LNCAP (cell line): ENCODE measurements around the gene RAB38.

Experiments used
- CTCF ChIP-seq: fragments of 450-650 bp; IDR thresholded peaks from 2 replicates; pipeline ENCODE4 v1.5.1; 2017; ENCODE audit warnings: mild to moderate bottlenecking

RAB38 gene

GRCh38 chr11:88181776-88182175 is 6.5 kb upstream of the RAB38 start:
- no peak for TF ChIP-seq CTCF

DNA sequence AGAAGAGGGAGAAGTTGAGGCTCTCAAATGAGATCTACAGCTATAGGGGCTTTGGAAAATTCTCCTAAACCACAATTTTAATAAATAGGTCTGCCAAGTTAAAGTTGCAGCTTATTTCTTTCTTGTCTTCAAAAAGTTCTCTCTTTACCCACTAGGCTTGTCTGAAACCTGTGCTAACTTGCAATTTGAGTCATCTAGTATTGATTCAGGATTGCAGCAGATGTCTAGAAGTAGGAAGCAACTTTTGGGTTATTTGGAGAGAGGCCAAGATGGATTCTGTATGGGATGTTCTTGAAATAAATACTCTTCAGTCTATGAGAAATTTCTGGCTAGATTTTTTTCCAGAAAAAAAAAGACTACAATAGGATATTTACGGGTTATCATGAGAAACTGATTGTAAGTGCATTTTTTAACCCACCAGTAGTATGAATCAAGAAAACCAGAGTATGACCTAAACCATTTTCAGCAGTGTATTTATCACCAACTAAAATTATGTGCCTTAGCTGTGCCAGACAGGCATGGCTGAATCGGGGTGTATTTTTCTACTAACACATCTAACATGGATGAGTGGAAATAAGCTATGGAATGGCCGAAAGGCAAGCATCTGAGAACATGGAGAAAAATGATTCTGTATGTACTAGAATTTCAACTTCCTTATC is 4.9 kb upstream of the RAB38 start:
- no peak for TF ChIP-seq CTCF

DNA sequence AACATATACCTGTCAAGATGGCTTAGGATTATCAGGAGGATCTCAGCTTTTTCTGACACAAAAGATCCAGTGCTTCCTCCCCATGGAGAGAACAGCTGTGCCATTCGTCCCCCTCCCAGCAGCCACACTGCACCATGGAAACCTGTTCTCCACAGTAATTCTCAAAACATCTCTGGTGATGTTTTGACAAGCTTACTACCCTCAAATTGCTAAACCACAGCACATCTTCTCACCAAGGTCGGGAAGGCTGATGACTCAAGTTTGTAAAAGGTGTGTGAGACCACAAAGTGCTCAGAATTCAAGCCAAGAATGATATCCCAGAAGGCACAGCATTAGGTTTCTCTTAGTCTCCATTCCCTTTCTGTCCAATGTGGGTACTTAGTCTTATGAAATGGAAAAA is 3.9 kb upstream of the RAB38 start:
- no peak for TF ChIP-seq CTCF

GRCh38 chr11:88178191-88178590 is 2.9 kb upstream of the RAB38 start:
- no peak for TF ChIP-seq CTCF

GRCh38 chr11:88175569-88176075 is 379 bp upstream of the RAB38 start:
- TF ChIP-seq CTCF = no peak

DNA sequence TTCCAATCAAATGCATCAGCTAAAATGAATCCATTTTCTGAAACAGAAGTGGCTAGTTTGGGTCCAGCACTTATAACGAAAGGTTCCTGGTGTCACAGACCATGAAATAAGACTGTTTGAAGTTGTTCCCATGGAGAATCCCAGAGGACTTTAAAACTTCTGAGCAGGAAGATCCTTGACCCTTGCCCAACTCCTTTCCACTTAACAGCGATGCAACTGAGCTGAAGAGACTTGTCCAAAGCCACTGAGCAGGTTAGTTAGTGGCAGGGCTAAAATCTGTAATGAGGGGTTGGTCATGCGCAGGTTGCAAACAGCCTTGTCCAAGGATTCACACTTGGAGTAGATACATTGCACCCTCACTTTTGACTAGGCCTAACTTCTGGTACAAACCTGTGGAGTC is 1.3 kb downstream of the RAB38 start:
- TF ChIP-seq CTCF = no peak

DNA sequence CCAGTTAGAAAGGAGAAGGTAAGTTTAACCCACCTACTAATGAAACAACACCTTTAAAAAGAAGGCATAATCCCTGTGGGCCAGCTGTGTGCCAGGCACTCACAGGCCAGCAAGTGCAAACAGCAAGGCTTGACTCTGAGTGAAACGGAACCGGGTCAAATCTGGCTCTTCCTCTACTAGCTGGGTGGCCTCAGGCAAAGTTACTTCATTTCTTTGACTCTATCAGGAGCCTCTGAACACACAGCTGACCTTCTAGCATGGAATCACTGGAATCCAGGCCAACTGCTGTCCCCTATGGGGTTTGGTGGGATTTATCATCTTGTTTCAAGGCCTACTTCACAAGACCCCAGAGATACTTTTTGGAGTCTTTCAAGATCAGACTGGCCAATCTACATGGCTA is 3.3 kb downstream of the RAB38 start:
- TF ChIP-seq CTCF = no peak

GRCh38 chr11:88170673-88171072 is 4.6 kb downstream of the RAB38 start:
- no peak for TF ChIP-seq CTCF
